WI38 (cell line): ENCODE results near the gene USP53.

Experiments used
- H3K4me3 ChIP-seq: 2 replicates; pipeline ENCODE4 v1.5.1; 2011; ENCODE audit warnings: low read depth, mild to moderate bottlenecking, control low read depth, low read length
- CTCF ChIP-seq: IDR thresholded peaks from 2 replicates; pipeline ENCODE4 v1.5.1; 2012; ENCODE audit warnings: low read depth, mild to moderate bottlenecking, control low read depth, low read length

Gene USP53

GRCh38 chr4:119207051-119207450 lies 5.5 kb upstream of the USP53 start:
- H3K4me3 ChIP-seq: no peak overlapping the region
- TF ChIP-seq CTCF: no peak

GRCh38 chr4:119209077-119209476 lies 3.4 kb upstream of the USP53 start:
- TF ChIP-seq CTCF: no peak
- H3K4me3 ChIP-seq: no peak overlapping the region

GRCh38 chr4:119209586-119209985 lies 2.9 kb upstream of the USP53 start:
- H3K4me3 ChIP-seq: no peak overlapping the region
- no peak for TF ChIP-seq CTCF

- TF ChIP-seq CTCF: no peak
- no peak overlapping the region for H3K4me3 ChIP-seq
Measured at GRCh38 chr4:119210775-119211174, 1.7 kb upstream of the USP53 start.

GRCh38 chr4:119211867-119212233 lies 663 bp upstream of the USP53 start:
- no peak for TF ChIP-seq CTCF
- H3K4me3 ChIP-seq: peak overlapping the region; percentile 86

GRCh38 chr4:119212964-119213606 lies 572 bp downstream of the USP53 start:
- TF ChIP-seq CTCF: no peak
- peak overlapping the region; percentile 86 for H3K4me3 ChIP-seq

- H3K4me3 ChIP-seq: no peak overlapping the region
- no peak for TF ChIP-seq CTCF
Measured at GRCh38 chr4:119218093-119218492, 5.6 kb downstream of the USP53 start.
